ENCODE results near the gene TMEM151B. TPM values are rescaled to one million over a fixed set of nuclear protein-coding genes. Genes with fewer than 3 reads are reported as not detected.

Gene TMEM151B
- total and polyA plus RNA-seq, 2 of the 13 experiments (the other 11 are each of a cell fraction or from before 2014, with no cell fraction given): not detected

DNA sequence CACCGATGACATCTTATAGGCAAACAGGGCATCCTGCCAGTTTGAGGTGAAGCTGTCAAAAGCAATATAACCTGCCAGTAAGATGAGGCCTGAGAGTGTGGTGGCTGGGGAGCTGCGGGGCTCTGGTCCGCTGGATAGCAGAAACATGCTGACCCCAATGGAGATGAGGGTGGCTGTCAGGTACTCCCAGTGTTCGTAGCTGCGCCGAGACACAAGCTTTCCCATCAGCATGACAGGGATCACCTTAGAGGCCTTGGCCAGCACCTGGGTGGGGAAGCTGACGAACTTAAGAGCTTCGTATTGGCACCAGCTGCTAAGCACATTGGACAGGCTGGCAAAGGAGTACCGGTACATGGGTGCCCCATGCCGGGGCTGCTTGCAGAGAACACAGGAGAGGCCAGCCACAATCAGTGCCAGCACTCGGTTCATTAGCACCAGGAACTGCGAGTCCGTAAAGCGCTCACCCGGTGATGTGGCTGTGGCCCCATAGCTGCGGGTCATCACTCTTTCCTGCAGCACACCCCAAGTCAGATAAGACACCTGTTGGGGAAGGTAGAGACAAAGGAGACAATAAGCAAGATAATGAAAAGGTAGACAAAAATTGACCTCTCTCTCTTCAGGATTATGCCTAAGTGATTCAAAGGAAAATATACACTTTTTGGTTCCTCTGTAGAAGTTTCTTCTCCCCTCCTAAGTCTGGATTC is 15.0 kb upstream of the TMEM151B start:
- Histone ChIP-seq H3K4me2 (ENCODE audit: low read depth, low read length) (peak overlapping the region; percentile 96; the same call in 1 of the 2 replicates), H2AFZ (ENCODE audit: low read length) (no peak overlapping the region), H3K9me3 (ENCODE audit: low read length) (no peaks in the 10 kb centered on the region), H4K20me1 (ENCODE audit: insufficient read depth, low read length) (peaks cover 62% of the 10 kb centered on the region), H3K36me3 (replicated peaks in 1 of 2; ENCODE audit: control insufficient read depth in 1 of 2, insufficient read depth in 2 of 2, low read length in 2 of 2) (peaks cover 36 to 63% of the 10 kb centered on the region in 2 experiments), H3K4me1 (ENCODE audit: insufficient read depth, low read length) (peaks cover 70% of the 10 kb centered on the region), H3K27ac (ENCODE audit: extremely low read length, insufficient read depth, low read length) (peak overlapping the region; percentile 93), H3K27me3 (ENCODE audit: control insufficient read depth in 1 of 2, insufficient read depth in 2 of 2, low read length in 2 of 2) (no peaks in the 10 kb centered on the region; a peak in 1 of 5 replicates), H3K9ac (ENCODE audit: insufficient read depth, low read depth, low read length) (0 out of 2 replicates have a peak overlapping the region, but pooled peaks have one; percentile 92), H3K79me2 (ENCODE audit: insufficient read depth, low read length) (peaks cover 31% of the 10 kb centered on the region), H3K4me3 (replicated peaks in 1 of 3; ENCODE audit: insufficient read depth in 1 of 3, low read depth in 2 of 3, low read length in 3 of 3) (0 out of 6 replicates have a peak overlapping the region, but pooled peaks of 1 of the 3 experiments have one; percentile 8)
- ATAC-seq (peak; percentile 5), DNase-seq (ENCODE audit: low spot score) (no peak), FAIRE-seq (no peak)
- 91% methylated on average over 16 of the region's 16 CpGs for WGBS (ENCODE audit: low lambda C conversion rate)
- ChIA-PET POLR2A (interaction anchor here (0.8 to 6.0 kb wide), 8 partner anchors 9 to 160 kb away, joined by 3 to 264 read pairs (median 6); partner anchors contain the start of genes HSP90AB1, MRPL14, SLC29A1 and TMEM63B), CTCF (ENCODE audit: low intra/inter-chr PET ratio, low total read pairs) (interaction anchor here (2.0 kb wide), 1 partner anchor 159 kb away, joined by 5 read pairs; no protein-coding TSS in a partner anchor)
- in situ Hi-C loops (cut with HindIII; ENCODE audit: extremely low pct_ligation_motif_present, low pct_unique_long_range_greater_than_20kb) (no loop called here), intact Hi-C loops (cut with micrococcal nuclease; ENCODE audit: unreplicated experiment) (no loop called here)
- no TSS peak for BruUV-seq (replicated peaks)
- no peak for TF ChIP-seq KDM6A (CRISPR knock-in tag; IDR thresholded peaks at IDR 0.05; ENCODE audit: low read depth)
- TF ChIP-seq, protein P1, sequence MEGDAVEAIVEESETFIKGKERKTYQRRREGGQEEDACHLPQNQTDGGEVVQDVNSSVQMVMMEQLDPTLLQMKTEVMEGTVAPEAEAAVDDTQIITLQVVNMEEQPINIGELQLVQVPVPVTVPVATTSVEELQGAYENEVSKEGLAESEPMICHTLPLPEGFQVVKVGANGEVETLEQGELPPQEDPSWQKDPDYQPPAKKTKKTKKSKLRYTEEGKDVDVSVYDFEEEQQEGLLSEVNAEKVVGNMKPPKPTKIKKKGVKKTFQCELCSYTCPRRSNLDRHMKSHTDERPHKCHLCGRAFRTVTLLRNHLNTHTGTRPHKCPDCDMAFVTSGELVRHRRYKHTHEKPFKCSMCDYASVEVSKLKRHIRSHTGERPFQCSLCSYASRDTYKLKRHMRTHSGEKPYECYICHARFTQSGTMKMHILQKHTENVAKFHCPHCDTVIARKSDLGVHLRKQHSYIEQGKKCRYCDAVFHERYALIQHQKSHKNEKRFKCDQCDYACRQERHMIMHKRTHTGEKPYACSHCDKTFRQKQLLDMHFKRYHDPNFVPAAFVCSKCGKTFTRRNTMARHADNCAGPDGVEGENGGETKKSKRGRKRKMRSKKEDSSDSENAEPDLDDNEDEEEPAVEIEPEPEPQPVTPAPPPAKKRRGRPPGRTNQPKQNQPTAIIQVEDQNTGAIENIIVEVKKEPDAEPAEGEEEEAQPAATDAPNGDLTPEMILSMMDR (CRISPR knock-in tag; IDR thresholded peaks at IDR 0.05): no peak
- TF ChIP-seq, protein P2, sequence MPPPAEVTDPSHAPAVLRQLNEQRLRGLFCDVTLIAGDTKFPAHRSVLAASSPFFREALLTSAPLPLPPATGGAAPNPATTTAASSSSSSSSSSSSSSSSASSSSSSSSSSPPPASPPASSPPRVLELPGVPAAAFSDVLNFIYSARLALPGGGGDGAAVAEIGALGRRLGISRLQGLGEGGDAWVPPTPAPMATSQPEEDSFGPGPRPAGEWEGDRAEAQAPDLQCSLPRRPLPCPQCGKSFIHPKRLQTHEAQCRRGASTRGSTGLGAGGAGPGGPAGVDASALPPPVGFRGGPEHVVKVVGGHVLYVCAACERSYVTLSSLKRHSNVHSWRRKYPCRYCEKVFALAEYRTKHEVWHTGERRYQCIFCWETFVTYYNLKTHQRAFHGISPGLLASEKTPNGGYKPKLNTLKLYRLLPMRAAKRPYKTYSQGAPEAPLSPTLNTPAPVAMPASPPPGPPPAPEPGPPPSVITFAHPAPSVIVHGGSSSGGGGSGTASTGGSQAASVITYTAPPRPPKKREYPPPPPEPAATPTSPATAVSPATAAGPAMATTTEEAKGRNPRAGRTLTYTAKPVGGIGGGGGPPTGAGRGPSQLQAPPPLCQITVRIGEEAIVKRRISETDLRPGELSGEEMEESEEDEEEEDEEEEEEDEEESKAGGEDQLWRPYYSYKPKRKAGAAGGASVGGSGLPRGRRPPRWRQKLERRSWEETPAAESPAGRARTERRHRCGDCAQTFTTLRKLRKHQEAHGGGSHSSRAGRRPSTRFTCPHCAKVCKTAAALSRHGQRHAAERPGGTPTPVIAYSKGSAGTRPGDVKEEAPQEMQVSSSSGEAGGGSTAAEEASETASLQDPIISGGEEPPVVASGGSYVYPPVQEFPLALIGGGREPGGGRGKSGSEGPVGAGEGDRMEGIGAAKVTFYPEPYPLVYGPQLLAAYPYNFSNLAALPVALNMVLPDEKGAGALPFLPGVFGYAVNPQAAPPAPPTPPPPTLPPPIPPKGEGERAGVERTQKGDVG (CRISPR knock-in tag; IDR thresholded peaks at IDR 0.05; ENCODE audit: borderline replicate concordance): no peak
- TF ChIP-seq POLR2AphosphoS5 (IDR thresholded peaks at IDR 0.05; ENCODE audit: low read depth, low read length): 0 out of 2 replicates have a peak, but pooled peaks have one; percentile 4
- TF ChIP-seq ZNF607 (CRISPR knock-in tag; IDR thresholded peaks at IDR 0.05; ENCODE audit: borderline replicate concordance): no peak
- TF ChIP-seq NONO (IDR thresholded peaks at IDR 0.05): no peak
- peak; percentile 15; the same call in 1 of the 2 replicates for TF ChIP-seq NONO (CRISPR knock-in tag; conservative IDR thresholded peaks at IDR 0.05)
- TF ChIP-seq ZNF543 (CRISPR knock-in tag; IDR thresholded peaks at IDR 0.05): no peak
- peak; percentile 50 for TF ChIP-seq POLR2AphosphoS2 (IDR thresholded peaks at IDR 0.05; ENCODE audit: low read depth, low read length)
- peak; percentile 14 for TF ChIP-seq JARID2 (CRISPR knock-in tag; IDR thresholded peaks at IDR 0.05; ENCODE audit: insufficient replicate concordance)
- TF ChIP-seq ZNF598 (CRISPR knock-in tag; IDR thresholded peaks at IDR 0.05; ENCODE audit: borderline replicate concordance): 0 out of 2 replicates have a peak, but pooled peaks have one; percentile 10
- peak; percentile 51; the same call in 1 of the 2 replicates for TF ChIP-seq ZNF605 (CRISPR knock-in tag; IDR thresholded peaks at IDR 0.05)
- TF ChIP-seq SIN3B (IDR thresholded peaks at IDR 0.05; ENCODE audit: low read length): 0 out of 2 replicates have a peak, but pooled peaks have one; percentile 16
- TF ChIP-seq RBM22 (optimal IDR thresholded peaks at IDR 0.05; ENCODE audit: low read length): peak; percentile 2
- TF ChIP-seq SSRP1 (CRISPR knock-in tag; IDR thresholded peaks at IDR 0.05): peak; percentile 90; the same call in 1 of the 2 replicates
- TF ChIP-seq, protein P3, sequence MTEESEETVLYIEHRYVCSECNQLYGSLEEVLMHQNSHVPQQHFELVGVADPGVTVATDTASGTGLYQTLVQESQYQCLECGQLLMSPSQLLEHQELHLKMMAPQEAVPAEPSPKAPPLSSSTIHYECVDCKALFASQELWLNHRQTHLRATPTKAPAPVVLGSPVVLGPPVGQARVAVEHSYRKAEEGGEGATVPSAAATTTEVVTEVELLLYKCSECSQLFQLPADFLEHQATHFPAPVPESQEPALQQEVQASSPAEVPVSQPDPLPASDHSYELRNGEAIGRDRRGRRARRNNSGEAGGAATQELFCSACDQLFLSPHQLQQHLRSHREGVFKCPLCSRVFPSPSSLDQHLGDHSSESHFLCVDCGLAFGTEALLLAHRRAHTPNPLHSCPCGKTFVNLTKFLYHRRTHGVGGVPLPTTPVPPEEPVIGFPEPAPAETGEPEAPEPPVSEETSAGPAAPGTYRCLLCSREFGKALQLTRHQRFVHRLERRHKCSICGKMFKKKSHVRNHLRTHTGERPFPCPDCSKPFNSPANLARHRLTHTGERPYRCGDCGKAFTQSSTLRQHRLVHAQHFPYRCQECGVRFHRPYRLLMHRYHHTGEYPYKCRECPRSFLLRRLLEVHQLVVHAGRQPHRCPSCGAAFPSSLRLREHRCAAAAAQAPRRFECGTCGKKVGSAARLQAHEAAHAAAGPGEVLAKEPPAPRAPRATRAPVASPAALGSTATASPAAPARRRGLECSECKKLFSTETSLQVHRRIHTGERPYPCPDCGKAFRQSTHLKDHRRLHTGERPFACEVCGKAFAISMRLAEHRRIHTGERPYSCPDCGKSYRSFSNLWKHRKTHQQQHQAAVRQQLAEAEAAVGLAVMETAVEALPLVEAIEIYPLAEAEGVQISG (CRISPR knock-in tag; IDR thresholded peaks at IDR 0.05): 0 out of 2 replicates have a peak, but pooled peaks have one; percentile 38

All from HepG2 (cell line).